Activated CD8-positive, alpha-beta memory T cell treated with anti-CD3 and anti-CD28 coated beads, Interleukin-2, amount 50 U/mL, for 4 hours (primary cell): ENCODE measurements around the gene ATP2A3.
A peak's percentile ranks its signal among the peaks of the same experiment; 100 is the strongest.
"Not testable (repeated sequence)": the region's sequence is repeated elsewhere in the genome, so short reads cannot be mapped to it uniquely, and the experiment has no call there.

Source experiments
- DNase-seq: peaks from one replicate; pipeline ENCODE4 v3.0.0-alpha.2; 2020

Gene ATP2A3

GRCh38 chr17:3954086-3954485 lies 10.2 kb downstream of the ATP2A3 start:
- no peak for DNase-seq

DNA sequence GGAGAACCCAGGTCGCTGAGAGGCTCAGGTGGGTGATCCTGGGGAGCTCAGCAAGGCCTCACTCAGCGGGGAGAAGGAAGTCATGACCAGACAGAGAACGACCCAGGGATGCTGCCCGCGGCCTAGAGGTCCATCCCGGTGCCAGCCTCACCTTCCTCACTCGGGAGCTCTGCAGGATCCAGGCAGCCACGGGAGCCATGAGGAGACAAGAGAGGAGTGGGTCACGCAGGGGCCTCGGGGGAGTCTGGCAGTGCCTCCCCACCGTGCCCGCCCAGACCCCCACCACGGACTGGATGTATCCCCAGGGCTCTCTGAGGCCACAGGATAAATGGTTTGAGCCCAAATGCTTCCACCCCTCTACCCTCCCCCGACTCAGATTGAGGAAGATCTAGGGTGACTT lies 10.7 kb downstream of the ATP2A3 start:
- no peak for DNase-seq

DNA sequence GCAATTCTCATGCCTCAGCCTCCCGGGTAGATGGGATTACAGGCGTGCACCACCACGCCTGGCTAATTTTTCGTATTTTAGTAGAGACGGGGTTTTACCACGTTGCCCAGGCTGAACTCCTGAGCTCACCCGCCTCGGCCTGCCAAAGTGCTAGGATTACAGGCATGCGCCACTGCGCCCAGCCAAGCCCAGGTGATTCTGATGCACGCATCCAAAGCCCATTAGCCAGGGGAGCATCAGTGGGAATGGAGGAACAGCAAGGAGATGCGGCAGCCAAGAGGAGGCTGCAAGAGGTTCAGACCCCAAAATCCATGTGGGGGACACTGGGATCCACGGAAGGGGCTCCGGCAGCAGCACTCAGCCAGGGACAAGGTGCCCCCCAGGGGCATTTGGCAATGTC lies 12.1 kb downstream of the ATP2A3 start:
- no peak for DNase-seq

GRCh38 chr17:3951420-3951819 lies 12.8 kb downstream of the ATP2A3 start:
- no peak for DNase-seq

- no peak for DNase-seq
Observed at GRCh38 chr17:3951003-3951402, 13.2 kb downstream of the ATP2A3 start.

DNA sequence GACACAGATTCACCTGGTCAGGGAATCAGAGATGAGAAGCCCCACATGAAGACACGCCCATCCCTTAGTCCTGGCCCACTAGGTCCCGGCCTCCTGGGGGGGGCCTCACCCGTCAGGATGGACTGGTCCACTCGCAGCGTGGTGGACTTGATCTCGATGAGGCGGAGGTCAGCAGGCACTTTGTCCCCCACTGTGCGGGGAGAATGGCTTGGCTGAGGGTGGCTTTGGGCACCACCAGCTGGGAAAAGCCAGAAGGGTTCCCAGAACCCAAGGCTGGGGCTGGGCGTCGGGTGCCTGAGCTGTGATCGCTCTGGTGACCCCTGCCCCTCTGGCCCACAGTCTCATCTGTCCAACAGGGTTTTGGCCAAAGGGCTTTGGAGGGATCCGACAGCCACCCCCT lies 13.7 kb downstream of the ATP2A3 start:
- no peak for DNase-seq

GRCh38 chr17:3949418-3949817 lies 14.8 kb downstream of the ATP2A3 start:
- no peak for DNase-seq

- DNase-seq, result not testable (repeated sequence)
Observed at GRCh38 chr17:3948551-3948950, 15.7 kb downstream of the ATP2A3 start.

- no peak for DNase-seq
Observed at GRCh38 chr17:3947318-3947810, 16.9 kb downstream of the ATP2A3 start.

DNA sequence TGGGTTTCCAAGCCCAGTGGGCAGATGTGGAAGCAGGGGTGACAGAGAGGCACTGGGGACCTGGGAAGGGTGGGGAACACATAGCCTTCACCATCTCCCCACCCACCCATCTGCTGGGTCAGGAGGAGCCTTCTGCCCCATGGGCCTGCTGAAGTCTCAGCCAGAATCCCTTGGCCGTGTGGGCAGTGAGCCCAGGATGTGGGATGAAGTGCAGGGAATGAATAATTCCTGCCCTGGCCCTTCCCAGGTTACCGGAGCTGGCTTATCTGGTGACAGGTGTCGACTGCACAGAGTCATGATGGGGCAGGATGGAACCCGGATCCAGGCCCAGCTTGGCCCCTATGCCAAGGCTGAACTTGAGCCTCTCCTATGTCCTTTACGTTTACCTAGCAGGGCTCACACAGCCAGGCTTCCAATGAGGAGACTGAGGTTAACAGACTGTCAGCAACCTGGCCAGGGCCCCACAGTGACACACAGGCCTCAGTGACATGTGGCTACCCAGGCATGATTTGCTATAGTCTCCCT lies 17.5 kb downstream of the ATP2A3 start:
- DNase-seq, result no peak

DNA sequence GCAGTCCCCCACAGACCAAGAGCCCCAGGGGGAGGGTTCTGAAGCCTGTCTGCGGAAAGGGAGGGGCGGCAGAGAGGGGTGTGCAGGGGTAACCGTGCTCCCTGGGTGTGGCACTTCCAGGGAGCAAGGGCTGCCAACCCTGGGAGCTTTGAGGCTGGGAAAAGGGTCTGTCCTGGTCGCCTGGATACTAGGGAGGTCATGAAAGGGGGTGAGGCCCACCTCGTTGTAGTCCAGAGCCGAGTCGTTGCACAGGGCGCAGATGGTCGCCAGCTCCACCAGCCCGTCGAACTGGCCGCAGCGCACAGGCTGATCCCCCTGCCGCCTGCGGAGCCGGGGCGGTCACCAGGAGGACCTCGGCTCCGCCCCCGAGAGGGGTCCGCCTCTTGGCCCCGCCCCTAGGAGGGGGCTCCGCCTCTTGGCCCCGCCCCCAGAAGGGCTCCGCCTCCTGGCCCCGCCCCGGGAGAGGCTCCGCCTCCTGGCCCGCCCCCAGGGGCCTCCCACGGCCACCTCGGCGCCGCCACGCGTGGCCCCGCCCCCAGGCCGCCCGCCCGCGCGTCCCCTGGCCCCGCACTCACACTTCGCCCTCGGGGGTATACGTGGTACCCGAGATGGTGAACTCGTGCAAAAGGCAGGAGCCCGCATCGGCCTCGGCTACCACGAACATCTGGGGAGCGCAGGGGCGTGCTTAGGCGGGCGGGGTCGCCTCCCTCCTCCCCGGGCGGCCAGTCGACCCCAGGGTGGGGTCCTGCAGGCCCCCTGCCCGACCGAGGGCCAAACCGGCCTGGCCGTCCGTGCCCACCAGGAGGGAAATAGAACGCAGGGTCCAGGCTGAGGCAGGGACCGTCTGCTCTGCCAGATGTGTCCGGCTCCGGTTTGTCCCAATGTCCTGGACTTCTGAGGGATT lies 19.5 kb downstream of the ATP2A3 start:
- DNase-seq, result no peak

DNA sequence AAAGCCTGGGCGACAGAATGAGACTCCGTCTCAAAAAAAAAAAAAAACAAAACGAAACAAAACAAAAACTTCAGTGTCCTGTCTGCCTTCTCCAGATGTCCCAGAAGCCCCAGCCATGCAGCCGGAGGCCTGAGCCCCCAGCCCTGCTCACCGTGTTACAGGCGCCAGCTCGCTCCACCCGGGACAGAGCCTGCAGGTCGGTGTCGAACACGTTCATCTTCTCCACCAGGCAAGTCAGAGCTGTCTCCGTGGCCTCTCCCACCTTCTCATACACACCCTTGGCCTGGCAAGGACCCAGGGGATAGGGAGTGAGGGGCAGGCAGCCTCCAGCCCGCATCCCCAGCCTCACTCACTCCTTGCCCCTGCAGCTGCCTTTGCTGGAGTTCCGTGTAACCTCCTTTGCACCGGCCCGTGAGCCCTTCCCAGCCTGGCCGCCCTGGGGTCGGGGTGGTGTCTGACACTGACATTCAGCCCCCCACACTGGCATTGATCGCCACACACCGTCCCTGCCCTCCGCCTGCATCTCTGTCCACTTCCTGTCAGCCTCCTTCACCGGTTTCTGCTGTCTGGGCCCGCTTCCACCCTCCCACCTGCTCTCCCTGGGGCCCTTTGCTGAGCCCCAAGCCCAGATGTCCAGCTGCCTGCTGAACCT lies 20.9 kb downstream of the ATP2A3 start:
- DNase-seq, result no peak

DNA sequence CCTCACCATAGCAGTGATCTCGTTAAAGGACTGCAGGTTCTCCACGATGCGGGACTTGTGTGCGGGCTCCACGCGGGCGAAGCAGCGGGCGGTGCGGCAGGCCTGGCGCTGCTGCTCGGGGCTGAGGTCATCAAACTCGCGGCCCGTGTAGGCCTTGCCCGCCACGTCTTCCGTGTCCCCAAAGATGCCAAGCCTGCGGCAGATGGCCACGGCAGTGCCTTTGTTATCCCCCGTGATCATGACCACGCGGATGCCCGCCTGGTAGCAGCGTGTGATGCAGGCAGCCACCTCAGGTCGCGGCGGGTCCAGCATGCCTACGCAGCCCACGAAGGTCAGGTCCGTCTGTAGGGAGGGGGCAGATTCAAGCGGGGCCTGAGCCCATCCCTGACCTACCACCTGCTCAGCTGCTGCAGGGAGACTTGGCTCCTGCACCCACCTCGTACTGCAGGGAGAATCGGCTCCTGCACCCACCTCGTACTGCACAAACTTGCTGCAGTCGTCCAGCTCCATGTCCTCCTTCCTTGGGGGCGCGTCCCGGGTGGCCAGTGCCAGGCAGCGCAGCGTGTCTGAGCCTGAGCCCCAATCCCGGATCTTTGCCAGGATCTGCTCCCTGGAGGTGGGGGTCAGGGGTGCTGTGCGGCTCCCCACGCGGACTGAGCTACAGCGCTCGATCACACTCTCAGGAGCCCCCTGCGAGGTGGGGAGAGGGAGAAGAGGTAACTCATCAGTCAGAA lies 23.1 kb downstream of the ATP2A3 start:
- DNase-seq, result no peak

GRCh38 chr17:3937359-3937758 lies 26.9 kb downstream of the ATP2A3 start:
- DNase-seq, result no peak

- DNase-seq, result no peak
Observed at GRCh38 chr17:3935825-3936355, 28.3 kb downstream of the ATP2A3 start.

GRCh38 chr17:3935140-3935542 lies 29.1 kb downstream of the ATP2A3 start:
- peak; percentile 32 for DNase-seq

DNA sequence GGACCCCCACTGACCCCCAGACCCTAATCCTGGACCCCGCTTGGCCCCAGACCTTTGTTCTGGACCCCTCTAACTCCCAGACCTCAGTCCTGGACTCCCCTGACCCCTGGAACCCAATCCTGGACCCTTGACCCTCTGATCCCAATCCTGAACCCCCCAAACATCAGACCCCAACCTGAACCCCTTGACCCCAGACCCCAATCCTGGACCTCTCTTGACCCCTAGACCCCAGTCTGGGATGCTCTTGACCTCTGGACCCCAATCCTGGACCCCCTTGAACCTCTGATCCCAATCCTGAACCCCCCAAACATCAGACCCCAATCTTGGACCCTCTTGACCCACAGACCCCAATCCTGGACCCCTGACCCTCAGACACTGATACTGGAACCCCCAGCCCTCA lies 34.5 kb downstream of the ATP2A3 start:
- no peak for DNase-seq

- no peak for DNase-seq
Observed at GRCh38 chr17:3929181-3929580, 35.1 kb downstream of the ATP2A3 start.

DNA sequence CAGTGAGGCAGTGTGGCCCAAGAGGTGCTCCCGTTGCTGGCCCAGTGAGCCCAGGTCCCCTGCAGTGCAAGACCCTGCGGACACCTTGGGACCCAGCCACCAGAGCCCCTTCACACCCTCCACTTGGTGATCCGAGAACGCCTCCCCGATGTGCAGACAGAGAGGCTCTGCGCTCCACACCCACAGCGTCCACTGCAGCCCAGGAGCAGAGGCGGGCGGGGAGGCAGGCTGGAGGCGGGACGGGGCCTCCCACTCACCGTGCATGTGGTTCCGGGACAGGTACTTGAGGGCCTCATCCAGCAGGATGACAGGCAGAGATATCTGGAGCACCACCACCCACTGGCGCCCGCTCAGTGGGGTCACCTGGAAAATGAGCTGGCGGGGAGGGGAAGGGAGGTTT lies 35.8 kb downstream of the ATP2A3 start:
- DNase-seq, result no peak

GRCh38 chr17:3927628-3928340 lies 36.5 kb downstream of the ATP2A3 start:
- DNase-seq, result no peak

GRCh38 chr17:3926860-3927627 lies 37.2 kb downstream of the ATP2A3 start:
- no peak for DNase-seq
